GM12873 (cell line): ENCODE measurements around the gene CYFIP2.
A peak's percentile ranks its signal among the peaks of the same experiment; 100 is the strongest.

ENCODE experiments used
- TF ChIP-seq, protein P1 (sequence below): IDR thresholded peaks from 2 replicates; pipeline ENCODE4 v1.5.1; 2012; ENCODE audit warnings: low read depth, mild to moderate bottlenecking, moderate library complexity, low read length, control low read depth; ENCODE audit not compliant: insufficient read depth; ENCODE audit errors: missing control alignments

The CYFIP2 gene

GRCh38 chr5:157345485-157345884 is 79.6 kb downstream of the CYFIP2 start:
- TF ChIP-seq, protein P1, sequence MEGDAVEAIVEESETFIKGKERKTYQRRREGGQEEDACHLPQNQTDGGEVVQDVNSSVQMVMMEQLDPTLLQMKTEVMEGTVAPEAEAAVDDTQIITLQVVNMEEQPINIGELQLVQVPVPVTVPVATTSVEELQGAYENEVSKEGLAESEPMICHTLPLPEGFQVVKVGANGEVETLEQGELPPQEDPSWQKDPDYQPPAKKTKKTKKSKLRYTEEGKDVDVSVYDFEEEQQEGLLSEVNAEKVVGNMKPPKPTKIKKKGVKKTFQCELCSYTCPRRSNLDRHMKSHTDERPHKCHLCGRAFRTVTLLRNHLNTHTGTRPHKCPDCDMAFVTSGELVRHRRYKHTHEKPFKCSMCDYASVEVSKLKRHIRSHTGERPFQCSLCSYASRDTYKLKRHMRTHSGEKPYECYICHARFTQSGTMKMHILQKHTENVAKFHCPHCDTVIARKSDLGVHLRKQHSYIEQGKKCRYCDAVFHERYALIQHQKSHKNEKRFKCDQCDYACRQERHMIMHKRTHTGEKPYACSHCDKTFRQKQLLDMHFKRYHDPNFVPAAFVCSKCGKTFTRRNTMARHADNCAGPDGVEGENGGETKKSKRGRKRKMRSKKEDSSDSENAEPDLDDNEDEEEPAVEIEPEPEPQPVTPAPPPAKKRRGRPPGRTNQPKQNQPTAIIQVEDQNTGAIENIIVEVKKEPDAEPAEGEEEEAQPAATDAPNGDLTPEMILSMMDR: no peak

DNA sequence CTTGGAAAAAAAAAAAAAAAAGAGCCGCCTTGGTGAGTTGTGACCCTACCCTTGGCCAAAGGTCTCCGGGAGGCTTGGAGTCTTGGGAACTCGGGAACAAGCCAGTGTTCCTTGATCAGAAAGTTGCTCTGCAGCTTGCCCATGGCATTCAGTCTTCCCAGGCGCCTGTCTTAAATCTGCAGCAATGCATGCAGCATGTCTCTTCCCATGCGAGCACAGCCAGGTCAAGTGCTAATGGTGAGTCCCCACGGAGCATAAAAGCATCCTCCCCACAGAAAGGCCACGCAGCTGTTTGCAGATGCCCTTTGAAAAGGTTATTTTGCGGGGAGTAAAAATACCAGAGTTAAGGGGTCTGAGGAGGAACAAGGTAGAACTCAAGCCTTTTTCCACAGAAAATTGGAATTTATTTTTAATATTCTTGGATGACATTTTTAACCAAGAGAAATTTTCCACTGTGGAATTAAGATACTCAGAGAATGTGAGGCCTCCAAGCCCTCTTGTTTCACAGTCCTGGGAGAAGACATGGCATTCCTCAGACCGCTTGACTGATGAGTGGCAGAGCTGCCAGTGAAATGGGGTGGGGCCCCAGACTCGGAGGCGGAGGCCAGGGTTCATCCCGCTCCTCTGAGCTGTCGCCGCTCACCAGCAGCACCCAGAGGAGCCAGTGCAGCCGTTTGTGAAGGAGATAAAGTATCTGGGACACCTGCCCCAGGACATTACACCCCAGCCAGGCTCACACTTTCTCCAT is 81.6 kb downstream of the CYFIP2 start:
- TF ChIP-seq, protein P1: no peak

DNA sequence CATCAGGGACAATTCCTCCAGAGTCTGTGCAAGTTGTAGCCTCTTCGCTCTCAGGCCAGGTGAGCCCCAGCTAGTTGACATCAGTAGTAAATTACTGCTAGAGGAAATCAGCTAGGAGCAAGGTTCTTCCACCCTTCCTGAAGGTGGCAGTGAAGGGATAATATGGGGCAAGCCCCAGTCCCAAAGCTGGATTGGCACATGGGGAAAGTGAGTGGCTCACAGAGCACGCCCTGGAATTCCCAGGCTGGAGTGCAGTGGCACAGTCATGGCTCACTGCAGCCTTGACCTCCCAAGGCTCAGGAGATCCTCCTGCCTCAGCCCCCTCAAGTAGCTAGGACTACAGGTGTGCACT is 82.1 kb downstream of the CYFIP2 start:
- TF ChIP-seq, protein P1: no peak

DNA sequence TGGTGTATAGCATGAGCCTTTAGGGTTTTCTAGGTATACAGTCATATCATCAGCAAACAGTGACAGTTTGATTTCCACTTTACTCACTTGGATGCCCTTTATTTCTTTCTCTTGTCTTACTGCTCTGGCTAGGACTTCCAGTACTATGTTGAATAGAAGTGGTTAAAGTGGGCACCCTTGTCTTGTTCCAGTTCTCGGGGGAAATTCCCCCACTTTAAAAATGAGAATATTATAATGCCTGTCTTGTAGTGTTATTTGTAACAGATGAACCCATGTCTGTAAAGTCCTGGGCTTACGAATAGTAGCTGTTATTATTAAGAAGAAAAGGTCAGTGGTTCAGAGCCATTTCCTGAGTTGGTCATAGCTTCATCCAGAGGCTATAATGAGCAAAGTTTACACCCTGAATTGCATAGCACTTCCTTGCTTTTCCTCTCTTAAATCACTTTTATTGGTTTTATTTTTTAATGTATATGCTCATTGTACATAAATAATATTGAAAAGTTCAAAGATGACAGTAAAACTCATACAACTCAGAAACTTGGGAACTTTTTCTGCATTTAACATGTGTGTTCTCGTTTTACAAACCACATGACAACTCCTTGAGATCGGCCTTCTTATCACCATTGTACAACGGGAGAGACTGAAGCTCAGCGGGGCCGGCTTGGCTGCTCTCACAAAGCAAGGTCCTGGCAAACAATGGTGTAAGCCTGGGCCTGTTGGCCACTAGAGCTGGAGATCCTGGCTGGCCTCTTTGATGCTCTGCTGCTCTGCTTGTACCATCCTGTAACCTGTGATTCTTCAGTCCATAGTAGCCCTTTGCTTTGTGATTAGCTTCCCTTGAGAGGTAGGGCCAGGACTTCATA is 85.2 kb downstream of the CYFIP2 start:
- TF ChIP-seq, protein P1: no peak

GRCh38 chr5:157351802-157352092 is 85.8 kb downstream of the CYFIP2 start:
- TF ChIP-seq, protein P1: no peak

GRCh38 chr5:157352756-157353340 is 86.9 kb downstream of the CYFIP2 start:
- TF ChIP-seq, protein P1: no peak

GRCh38 chr5:157354800-157355199 is 88.9 kb downstream of the CYFIP2 start:
- TF ChIP-seq, protein P1: peak; percentile 24
